ENCODE measurements around the gene ANO4. TPM values are rescaled to one million over a fixed set of nuclear protein-coding genes. Genes with fewer than 3 reads are reported as not detected.

Gene ANO4
- total RNA-seq, 1 donor from 2014 or later, result not detected

DNA sequence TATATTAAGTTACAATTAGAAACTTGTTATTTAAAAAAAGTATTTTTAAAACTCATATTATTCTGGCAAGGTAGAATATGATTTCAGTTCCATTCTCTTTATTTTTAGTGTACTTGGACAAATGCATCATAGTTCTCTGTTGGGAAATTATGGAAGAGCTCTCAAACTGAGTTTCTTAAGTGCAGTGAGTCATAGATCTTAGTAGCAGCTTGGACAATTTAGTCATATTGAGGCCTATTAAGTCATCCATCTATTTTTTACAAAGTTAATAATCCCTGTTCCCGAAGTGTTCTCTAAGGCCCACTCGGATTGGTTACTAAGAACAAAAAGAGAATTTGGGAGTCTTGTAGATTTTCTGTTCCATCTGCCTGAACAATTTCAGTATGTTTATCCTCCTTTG lies 113.9 kb downstream of the ANO4 start:
- Mint-ChIP-seq H3K27ac (no peak overlapping the region), H3K4me1 (no peaks in the 10 kb centered on the region), H3K27me3 (no peaks in the 10 kb centered on the region), H3K4me3 (no peak overlapping the region), H3K36me3 (ENCODE audit: low read depth) (no peaks in the 10 kb centered on the region), H3K9me3 (no peaks in the 10 kb centered on the region)
- intact Hi-C loops (cut with micrococcal nuclease), result no loop called here
- DNase-seq, result no peak
- TF ChIP-seq, protein P1, sequence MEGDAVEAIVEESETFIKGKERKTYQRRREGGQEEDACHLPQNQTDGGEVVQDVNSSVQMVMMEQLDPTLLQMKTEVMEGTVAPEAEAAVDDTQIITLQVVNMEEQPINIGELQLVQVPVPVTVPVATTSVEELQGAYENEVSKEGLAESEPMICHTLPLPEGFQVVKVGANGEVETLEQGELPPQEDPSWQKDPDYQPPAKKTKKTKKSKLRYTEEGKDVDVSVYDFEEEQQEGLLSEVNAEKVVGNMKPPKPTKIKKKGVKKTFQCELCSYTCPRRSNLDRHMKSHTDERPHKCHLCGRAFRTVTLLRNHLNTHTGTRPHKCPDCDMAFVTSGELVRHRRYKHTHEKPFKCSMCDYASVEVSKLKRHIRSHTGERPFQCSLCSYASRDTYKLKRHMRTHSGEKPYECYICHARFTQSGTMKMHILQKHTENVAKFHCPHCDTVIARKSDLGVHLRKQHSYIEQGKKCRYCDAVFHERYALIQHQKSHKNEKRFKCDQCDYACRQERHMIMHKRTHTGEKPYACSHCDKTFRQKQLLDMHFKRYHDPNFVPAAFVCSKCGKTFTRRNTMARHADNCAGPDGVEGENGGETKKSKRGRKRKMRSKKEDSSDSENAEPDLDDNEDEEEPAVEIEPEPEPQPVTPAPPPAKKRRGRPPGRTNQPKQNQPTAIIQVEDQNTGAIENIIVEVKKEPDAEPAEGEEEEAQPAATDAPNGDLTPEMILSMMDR (IDR thresholded peaks at IDR 0.05), result no peak
- CTCF ChIA-PET, result no interaction called here
- no peak for ATAC-seq (ENCODE audit: low read depth)
- POLR2A ChIA-PET, result no interaction called here

DNA sequence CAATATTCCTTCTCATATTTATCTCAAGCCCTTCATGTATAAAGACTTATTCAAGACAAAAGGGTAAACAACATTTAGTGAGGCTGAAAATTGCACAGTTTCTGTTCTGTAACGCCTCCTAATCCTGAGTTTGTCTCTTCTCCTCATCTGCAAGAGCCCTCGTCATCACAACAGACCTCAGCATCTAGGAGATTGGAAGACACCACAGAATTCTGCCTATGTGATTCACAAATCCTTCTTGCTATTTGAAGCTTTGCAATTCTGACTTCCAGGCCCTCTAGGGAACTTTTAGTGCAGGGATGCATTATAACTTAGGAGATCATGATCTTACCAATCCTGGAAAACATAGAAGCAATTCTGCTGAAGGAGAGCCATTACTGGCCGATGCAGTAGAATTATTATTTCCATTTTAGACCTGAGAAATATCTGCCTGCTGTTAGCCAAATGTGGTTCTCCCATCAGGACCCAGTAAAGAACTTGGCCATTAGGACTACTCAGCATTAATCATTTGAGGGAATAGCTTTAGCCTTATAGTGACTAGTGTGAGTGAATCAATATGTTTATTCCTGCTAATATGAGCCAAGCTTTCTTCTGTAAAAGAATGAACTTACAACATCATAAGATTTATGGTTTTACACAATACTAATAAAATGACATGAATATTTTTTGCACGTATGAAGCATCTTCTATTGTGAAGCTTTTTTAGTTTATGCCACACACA lies 119.5 kb downstream of the ANO4 start:
- intact Hi-C loops (cut with micrococcal nuclease), result no loop called here
- TF ChIP-seq, protein P1 (IDR thresholded peaks at IDR 0.05), result no peak
- Mint-ChIP-seq H3K27ac (no peak overlapping the region), H3K4me3 (no peak overlapping the region), H3K27me3 (no peaks in the 10 kb centered on the region), H3K4me1 (no peaks in the 10 kb centered on the region), H3K9me3 (no peaks in the 10 kb centered on the region), H3K36me3 (ENCODE audit: low read depth) (no peaks in the 10 kb centered on the region)
- POLR2A ChIA-PET, result no interaction called here
- CTCF ChIA-PET, result no interaction called here
- ATAC-seq (ENCODE audit: low read depth) (no peak), DNase-seq (no peak)

DNA sequence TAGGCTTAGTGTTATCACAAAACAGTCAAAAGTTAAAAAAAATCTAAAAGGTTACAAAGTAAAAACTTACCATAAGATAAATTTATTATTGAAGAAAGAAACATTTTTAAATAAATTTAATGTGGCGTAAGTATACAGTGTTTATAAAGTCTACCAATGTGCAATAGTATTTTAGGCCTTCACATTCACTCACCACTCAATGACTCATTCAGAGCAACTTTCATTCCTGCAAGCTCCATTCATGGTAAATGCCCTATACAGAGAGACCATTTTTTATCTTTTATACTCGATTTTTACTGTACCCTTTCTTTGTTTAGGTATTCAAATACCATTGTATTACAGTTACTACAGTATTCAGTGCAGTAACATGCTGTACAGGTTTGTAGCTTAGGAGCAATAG lies 124.5 kb downstream of the ANO4 start:
- intact Hi-C loops (cut with micrococcal nuclease), result no loop called here
- H3K9me3 Mint-ChIP-seq, result peaks cover 2% of the 10 kb centered on the region

DNA sequence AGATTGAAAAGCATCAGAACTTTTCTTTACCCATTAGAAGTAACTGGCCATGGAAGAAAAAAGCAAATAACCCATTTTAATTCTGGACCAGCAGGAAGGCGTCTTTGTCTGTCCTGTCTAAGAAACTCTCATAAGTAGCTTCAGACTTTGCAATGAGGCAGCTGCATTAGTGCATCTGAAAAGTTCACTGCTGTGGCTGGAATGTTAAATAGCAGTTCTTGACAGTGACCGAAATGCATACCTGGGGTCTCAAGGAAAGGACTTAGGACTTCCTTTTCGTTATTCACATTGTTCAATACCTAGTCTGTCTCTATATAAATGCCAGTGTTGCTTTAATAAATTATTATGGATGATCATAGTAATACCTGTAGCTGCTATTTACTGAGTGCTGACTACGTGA lies 125.9 kb downstream of the ANO4 start:
- H3K4me3 Mint-ChIP-seq, result no peak overlapping the region
- peaks cover 3% of the 10 kb centered on the region for H3K9me3 Mint-ChIP-seq
- TF ChIP-seq, protein P1 (IDR thresholded peaks at IDR 0.05), result no peak
- no peak overlapping the region for H3K27ac Mint-ChIP-seq
- ATAC-seq (ENCODE audit: low read depth), result no peak
- H3K4me1 Mint-ChIP-seq, result no peaks in the 10 kb centered on the region
- intact Hi-C loops (cut with micrococcal nuclease), result no loop called here
- ChIA-PET POLR2A (no interaction called here), CTCF (no interaction called here)
- no peaks in the 10 kb centered on the region for H3K27me3 Mint-ChIP-seq
- no peak for DNase-seq
- H3K36me3 Mint-ChIP-seq (ENCODE audit: low read depth), result no peaks in the 10 kb centered on the region

More for the DNA sequence above, 124.5 kb downstream of the ANO4 start:
- CTCF ChIA-PET, result no interaction called here
- no peak overlapping the region for H3K27ac Mint-ChIP-seq
- no peak for ATAC-seq (ENCODE audit: low read depth)
- DNase-seq, result no peak
- H3K4me3 Mint-ChIP-seq, result no peak overlapping the region
- POLR2A ChIA-PET, result no interaction called here
- H3K27me3 Mint-ChIP-seq, result no peaks in the 10 kb centered on the region
- no peaks in the 10 kb centered on the region for H3K36me3 Mint-ChIP-seq (ENCODE audit: low read depth)
- H3K4me1 Mint-ChIP-seq, result no peaks in the 10 kb centered on the region
- TF ChIP-seq, protein P1 (IDR thresholded peaks at IDR 0.05), result no peak

DNA sequence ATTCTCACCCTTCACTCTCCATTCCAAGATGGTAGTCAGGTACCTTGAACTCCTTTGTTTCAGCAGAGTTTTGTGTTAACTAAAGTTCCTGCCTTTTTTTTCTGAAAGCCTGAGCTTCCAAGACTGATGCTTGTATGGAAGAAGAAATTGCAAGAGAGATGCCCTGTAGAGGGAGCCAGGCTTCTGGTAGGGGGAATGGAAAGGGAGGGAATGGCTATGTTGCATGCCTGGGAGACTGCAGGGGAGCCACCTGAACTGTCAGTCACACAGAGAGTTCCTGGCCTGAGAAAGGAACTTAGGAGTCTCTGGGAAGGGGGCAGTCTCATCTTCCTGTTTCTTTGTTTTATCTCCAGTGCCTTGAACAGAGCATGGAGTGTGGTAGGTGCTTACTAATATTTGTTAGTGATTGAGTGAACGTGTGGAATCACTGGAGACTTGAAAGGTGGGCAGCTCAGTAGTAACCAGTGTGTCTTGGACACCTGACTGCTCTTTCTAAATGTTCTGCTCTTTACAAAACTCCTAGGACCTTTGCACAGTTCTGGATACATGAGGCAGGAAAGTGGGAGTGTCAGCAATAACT lies 132.2 kb downstream of the ANO4 start:
- POLR2A ChIA-PET, result no interaction called here

More for the DNA sequence above, 132.2 kb downstream of the ANO4 start:
- no peak overlapping the region for H3K4me3 Mint-ChIP-seq
- no peak for ATAC-seq (ENCODE audit: low read depth)
- no peaks in the 10 kb centered on the region for H3K27me3 Mint-ChIP-seq
- TF ChIP-seq, protein P1 (IDR thresholded peaks at IDR 0.05), result no peak
- CTCF ChIA-PET, result no interaction called here
- H3K9me3 Mint-ChIP-seq, result peaks cover 3% of the 10 kb centered on the region
- intact Hi-C loops (cut with micrococcal nuclease), result no loop called here
- H3K36me3 Mint-ChIP-seq (ENCODE audit: low read depth), result no peaks in the 10 kb centered on the region
- no peak overlapping the region for H3K27ac Mint-ChIP-seq
- no peak for DNase-seq
- no peaks in the 10 kb centered on the region for H3K4me1 Mint-ChIP-seq

Data from activated B cell treated with CpG ODN at 0.5 μM for 24 hours (primary cell).